Esophagus muscularis mucosa (tissue), 4 donors: ENCODE results near the gene SWT1. TPM values are rescaled to one million over a fixed set of nuclear protein-coding genes. Genes with fewer than 3 reads are reported as not detected.
"Not testable (repeated sequence)": the region's sequence is repeated elsewhere in the genome, so short reads cannot be mapped to it uniquely, and the experiment has no call there.

ENCODE experiments used
- DNase-seq: peaks from one replicate; pipeline ENCODE4 v3.0.0-alpha.2; 2017; ENCODE audit errors: extremely low spot score
- H3K27ac ChIP-seq, 4 donors: fragments of 200-600 bp; sonication (generic); replicated peaks in 1 of 4; 1 replicate in 3 of 4; 2 replicates in 1 of 4; pipeline ENCODE4 v1.5.1; 2016 to 2019; ENCODE audit warnings: mild to moderate bottlenecking in 1 of 4
- H3K27me3 ChIP-seq, 4 donors: fragments of 200-600 bp; sonication (generic); one replicate each; pipeline versions ENCODE4 v1.5.1 to v1.6.0; 2016 to 2019
- H3K36me3 ChIP-seq, 4 donors: fragments of 200-600 bp; sonication (generic); one replicate each; pipeline ENCODE4 v1.5.1; 2016 to 2019
- H3K4me1 ChIP-seq, 4 donors: fragments of 200-600 bp; sonication (generic); one replicate each; pipeline ENCODE4 v1.5.1; 2016 to 2019
- H3K4me3 ChIP-seq, 4 donors: fragments of 200-600 bp; sonication (generic); 1 replicate in 2 of 4; 2 replicates in 2 of 4; pipeline ENCODE4 v1.5.1; 2016 to 2019; ENCODE audit warnings: mild to moderate bottlenecking in 4 of 4, moderate library complexity in 1 of 4
- H3K9me3 ChIP-seq, 4 donors: fragments of 200-600 bp; sonication (generic); 1 replicate in 3 of 4; 2 replicates in 1 of 4; pipeline ENCODE4 v1.5.1; 2016 to 2019
- EP300 ChIP-seq: sonication (generic); formaldehyde crosslinking; IDR thresholded peaks from one replicate; pipeline ENCODE4 v1.6.1; 2017; ENCODE audit warnings: antibody characterized with exemption
- POLR2A ChIP-seq: fragments of 450-650 bp; IDR thresholded peaks from one replicate; pipeline ENCODE4 v1.6.1; 2017; ENCODE audit warnings: antibody characterized with exemption, moderate library complexity, mild to moderate bottlenecking, low read depth
- POLR2AphosphoS5 ChIP-seq, 2 donors: sonication (generic); formaldehyde crosslinking; IDR thresholded peaks; one replicate each; pipeline ENCODE4 v1.6.1; 2017; ENCODE audit warnings: antibody characterized with exemption in 2 of 2
- WGBS: methylation state at CpG from one replicate; pipeline ENCODE4 v1.1.5; 2018; 5-methylcytosine and 5-hydroxymethylcytosine counted together
- intact Hi-C: fragments of 100-400 bp; cut with DNase I; formaldehyde crosslinking; loops from one replicate; pipeline ENCODE4 v1.15.1; 2023
- total RNA-seq, 4 donors: library from RNA; depleted of rRNA; stranded (reverse); fragments of >200 nt; gene quantifications; one replicate each; pipeline versions ENCODE4 v1.1.0 to v1.2.1, GENCODE V29; 2016
- TF ChIP-seq, protein P1 (sequence below), 3 experiments: fragments of 200-600 bp in 2 of 3; fragments of 450-650 bp in 1 of 3; sonication (generic) in 2 of 3; IDR thresholded peaks; one replicate each; pipeline ENCODE4 v1.5.1; 2017 to 2019; ENCODE audit warnings: antibody characterized with exemption in 3 of 3, mild to moderate bottlenecking in 2 of 3, moderate library complexity in 1 of 3

The SWT1 gene
- total RNA-seq, 4 donors from 2014 or later: 5.8 to 9.6 (median 6.3) TPM

DNA sequence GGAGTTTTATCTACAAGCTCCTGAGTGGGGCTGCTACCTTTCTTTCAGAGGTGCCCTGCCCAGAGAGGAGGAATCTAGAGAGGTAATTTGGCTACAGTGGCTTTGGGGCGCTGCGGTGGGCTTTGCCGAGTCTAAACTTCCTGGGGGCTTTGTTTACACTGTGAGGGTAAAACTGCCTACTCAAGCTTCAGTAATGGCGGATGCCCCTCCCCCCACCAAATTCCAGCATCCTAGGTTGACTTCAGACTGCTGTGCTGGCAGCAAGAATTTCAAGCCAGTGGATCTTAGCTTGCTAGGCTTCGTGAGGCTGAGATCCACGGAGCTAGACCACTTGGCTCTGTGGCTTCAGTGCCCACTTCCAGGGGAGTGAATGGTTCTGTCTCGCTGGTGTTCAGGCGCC, 43.9 kb downstream of the SWT1 start:
- Histone ChIP-seq H3K36me3 (peaks cover 0 to 39% (median 9%) of the 10 kb centered on the region in 4 donors), H3K9me3 (no peaks in the 10 kb centered on the region), H3K4me1 (no peaks in the 10 kb centered on the region), H3K4me3 (no peak overlapping the region), H3K27ac (no peak overlapping the region), H3K27me3 (no peaks in the 10 kb centered on the region)
- 90% methylated on average over 5 of the region's 8 CpGs for WGBS
- intact Hi-C loops: no loop called here
- DNase-seq: no peak
- TF ChIP-seq POLR2A (no peak), EP300 (no peak), POLR2AphosphoS5 (IDR thresholded peaks at IDR 0.05) (no peak)
- TF ChIP-seq, protein P1, sequence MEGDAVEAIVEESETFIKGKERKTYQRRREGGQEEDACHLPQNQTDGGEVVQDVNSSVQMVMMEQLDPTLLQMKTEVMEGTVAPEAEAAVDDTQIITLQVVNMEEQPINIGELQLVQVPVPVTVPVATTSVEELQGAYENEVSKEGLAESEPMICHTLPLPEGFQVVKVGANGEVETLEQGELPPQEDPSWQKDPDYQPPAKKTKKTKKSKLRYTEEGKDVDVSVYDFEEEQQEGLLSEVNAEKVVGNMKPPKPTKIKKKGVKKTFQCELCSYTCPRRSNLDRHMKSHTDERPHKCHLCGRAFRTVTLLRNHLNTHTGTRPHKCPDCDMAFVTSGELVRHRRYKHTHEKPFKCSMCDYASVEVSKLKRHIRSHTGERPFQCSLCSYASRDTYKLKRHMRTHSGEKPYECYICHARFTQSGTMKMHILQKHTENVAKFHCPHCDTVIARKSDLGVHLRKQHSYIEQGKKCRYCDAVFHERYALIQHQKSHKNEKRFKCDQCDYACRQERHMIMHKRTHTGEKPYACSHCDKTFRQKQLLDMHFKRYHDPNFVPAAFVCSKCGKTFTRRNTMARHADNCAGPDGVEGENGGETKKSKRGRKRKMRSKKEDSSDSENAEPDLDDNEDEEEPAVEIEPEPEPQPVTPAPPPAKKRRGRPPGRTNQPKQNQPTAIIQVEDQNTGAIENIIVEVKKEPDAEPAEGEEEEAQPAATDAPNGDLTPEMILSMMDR (IDR thresholded peaks at IDR 0.05): no peak

DNA sequence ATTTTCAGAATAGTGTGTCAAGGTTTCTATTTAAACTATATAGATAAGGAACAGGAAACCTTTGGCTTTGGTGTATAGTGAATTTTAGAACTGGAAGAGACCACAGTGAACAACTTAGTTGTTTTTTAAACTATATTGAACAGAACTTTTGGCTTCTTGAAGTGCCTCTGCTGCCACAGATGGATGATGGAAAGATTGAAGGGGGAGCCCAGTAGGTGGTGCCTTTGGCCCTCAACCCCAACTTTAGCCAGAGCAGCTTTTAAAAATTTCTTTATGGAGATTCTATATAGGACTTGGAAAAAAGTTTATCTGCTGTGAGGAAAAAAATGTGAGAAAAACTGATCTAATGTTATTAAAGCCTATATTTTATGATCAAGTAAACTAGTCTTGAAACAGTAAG, 50.2 kb downstream of the SWT1 start:
- peaks cover 0 to 4% (median 0%) of the 10 kb centered on the region in 4 donors for H3K9me3 ChIP-seq
- intact Hi-C loops: no loop called here
- no peak for DNase-seq
- H3K27ac ChIP-seq: no peak overlapping the region
- TF ChIP-seq POLR2AphosphoS5 (IDR thresholded peaks at IDR 0.05) (no peak), EP300 (no peak), POLR2A (no peak)
- TF ChIP-seq, protein P1 (IDR thresholded peaks at IDR 0.05): no peak
- peaks cover 5 to 44% (median 15%) of the 10 kb centered on the region in 4 donors for H3K36me3 ChIP-seq
- no peaks in the 10 kb centered on the region for H3K4me1 ChIP-seq
- H3K27me3 ChIP-seq: no peaks in the 10 kb centered on the region
- no peak overlapping the region for H3K4me3 ChIP-seq

DNA sequence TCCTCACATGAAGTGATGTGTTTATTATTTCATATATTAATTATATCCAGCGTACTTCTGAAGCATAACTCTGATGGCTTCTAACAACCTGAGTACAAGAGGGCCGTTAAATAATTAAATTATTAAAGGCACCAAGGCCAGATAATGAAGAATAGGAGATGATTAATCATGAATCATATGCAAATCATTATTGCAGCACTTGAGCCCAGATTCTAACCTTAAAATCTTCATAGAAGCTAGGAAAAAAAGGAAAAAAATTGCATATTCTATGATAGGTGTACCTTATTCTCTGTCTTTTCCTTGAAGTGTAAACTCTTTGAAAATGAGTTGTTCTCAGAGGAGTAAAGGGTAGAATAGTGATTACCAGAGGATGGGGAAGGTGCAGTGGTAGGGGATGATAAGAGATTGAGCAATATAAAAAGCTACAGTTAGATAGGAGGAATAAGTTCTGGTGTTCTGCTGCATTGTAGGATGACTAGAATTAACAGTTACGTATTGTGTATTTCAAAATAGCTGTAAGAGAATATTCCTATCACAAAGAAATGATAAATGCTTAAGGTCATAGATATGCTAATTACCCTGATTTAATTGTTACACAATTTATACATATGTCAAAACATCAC, 51.1 kb downstream of the SWT1 start:
- Histone ChIP-seq H3K36me3 (peaks cover 5 to 44% (median 15%) of the 10 kb centered on the region in 4 donors), H3K27ac (no peak overlapping the region), H3K27me3 (no peaks in the 10 kb centered on the region), H3K9me3 (peaks cover 0 to 4% (median 0%) of the 10 kb centered on the region in 4 donors), H3K4me1 (no peaks in the 10 kb centered on the region), H3K4me3 (no peak overlapping the region)
- intact Hi-C loops: no loop called here
- no peak for DNase-seq
- WGBS: 95% methylated on average over 3 of the region's 3 CpGs
- TF ChIP-seq POLR2AphosphoS5 (IDR thresholded peaks at IDR 0.05): no peak

DNA sequence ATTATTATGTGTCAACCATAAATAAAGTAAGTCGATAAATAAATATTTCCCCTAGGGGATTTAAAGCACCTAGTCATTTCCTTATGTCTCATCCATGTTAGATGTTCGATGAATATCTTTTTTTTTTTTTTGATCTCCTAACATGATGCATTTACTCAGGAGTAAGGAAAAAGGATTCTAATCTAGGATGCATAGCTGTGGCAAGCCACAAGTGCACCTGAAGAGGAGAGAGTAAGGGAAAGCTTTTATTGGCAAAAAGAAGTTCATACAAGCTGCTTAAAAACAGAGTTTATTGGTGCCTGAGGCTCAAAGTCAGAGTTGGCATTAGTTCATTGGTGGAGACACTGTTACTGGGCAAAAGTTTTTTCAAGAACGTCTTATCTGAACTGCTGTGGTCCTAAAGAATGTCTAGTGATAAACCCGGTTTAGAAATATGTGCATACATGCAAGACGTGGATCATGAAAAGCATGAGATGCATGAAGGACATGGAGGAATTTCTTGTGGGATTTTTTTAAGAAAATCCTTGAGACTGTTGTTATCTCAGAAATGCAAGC, 51.7 kb downstream of the SWT1 start:
- intact Hi-C loops: no loop called here
- no peak overlapping the region for H3K27ac ChIP-seq
- no peak for TF ChIP-seq EP300
- TF ChIP-seq, protein P1 (IDR thresholded peaks at IDR 0.05): no peak
- H3K9me3 ChIP-seq: peaks cover 0 to 4% (median 0%) of the 10 kb centered on the region in 4 donors
- no peaks in the 10 kb centered on the region for H3K4me1 ChIP-seq
- H3K4me3 ChIP-seq: no peak overlapping the region
- peaks cover 5 to 40% (median 13%) of the 10 kb centered on the region in 4 donors for H3K36me3 ChIP-seq
- no peaks in the 10 kb centered on the region for H3K27me3 ChIP-seq
- no peak for DNase-seq
- 82% methylated on average over 5 of the region's 5 CpGs for WGBS

DNA sequence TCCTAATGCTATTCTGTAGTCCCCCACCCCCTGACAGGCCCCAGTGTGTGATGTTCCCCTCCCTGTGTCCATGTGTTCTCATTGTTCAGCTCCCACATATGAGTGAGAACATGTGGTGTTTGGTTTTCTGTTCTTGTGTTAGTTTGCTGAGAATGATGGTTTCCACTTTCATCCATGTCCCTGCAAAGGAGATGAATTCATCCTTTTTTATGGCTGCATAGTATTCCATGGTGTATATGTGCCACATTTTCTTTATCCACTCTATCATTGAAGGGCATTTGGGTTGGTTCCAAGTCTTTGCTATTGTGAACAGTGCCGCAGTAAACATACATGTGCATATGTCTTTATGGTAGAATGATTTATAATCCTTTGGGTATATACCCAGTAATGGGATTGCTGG, 52.4 kb downstream of the SWT1 start:
- DNase-seq, H3K27me3 ChIP-seq, H3K27ac ChIP-seq, H3K4me1 ChIP-seq, H3K9me3 ChIP-seq, H3K4me3 ChIP-seq, intact Hi-C loops: not testable (repeated sequence)
- H3K36me3 ChIP-seq: peaks cover 5 to 40% (median 13%) of the 10 kb centered on the region in 4 donors
- WGBS: 100% methylated on average over 1 of the region's 1 CpG

DNA sequence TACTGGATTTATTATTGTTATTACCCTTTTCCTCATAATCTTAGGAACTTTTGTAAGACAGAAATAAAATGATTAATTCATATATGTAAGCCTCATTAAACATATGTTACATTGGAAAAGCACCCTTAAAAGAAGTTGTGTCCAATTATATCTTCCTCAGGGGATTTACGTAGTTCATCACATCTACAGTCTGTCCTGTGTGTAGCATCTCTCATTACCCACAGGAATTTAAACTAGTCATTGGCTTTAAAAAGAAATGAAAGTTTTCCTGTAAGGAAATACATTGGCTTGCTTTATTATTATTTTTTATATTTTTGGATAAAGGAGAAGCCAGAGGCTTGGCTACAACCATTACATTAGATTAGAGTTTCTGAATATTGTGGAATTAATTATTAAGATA, 56.1 kb downstream of the SWT1 start:
- Histone ChIP-seq H3K36me3 (peaks cover 0 to 37% (median 2%) of the 10 kb centered on the region in 4 donors), H3K4me3 (no peak overlapping the region), H3K27ac (no peak overlapping the region), H3K27me3 (no peaks in the 10 kb centered on the region), H3K4me1 (no peaks in the 10 kb centered on the region), H3K9me3 (peaks cover 0 to 4% (median 0%) of the 10 kb centered on the region in 4 donors)
- no peak for DNase-seq
- TF ChIP-seq POLR2AphosphoS5 (IDR thresholded peaks at IDR 0.05) (no peak), EP300 (no peak), POLR2A (no peak)
- TF ChIP-seq, protein P1 (IDR thresholded peaks at IDR 0.05): no peak
- WGBS: 90% methylated on average over 1 of the region's 1 CpG
- intact Hi-C loops: no loop called here
